H1 (cell line): Measurements from ENCODE around the gene FBLN5. TPM values are rescaled to one million over a fixed set of nuclear protein-coding genes. Genes with fewer than 3 reads are reported as not detected.

Experiments used
- CTCF ChIA-PET: fragments of 300-600 bp; sonication (Branson Sonifier 250); formaldehyde crosslinking; loops from one replicate; lab custom pipeline; 2021; ENCODE audit not compliant: partially characterized antibody; lab: Charles Lee
- POLR2A ChIA-PET: fragments of 300-600 bp; sonication (Branson Sonifier 250); formaldehyde crosslinking; loops from one replicate; lab custom pipeline; 2021; ENCODE audit warnings: inconsistent platforms; ENCODE audit not compliant: partially characterized antibody; lab: Charles Lee
- DNase-seq, 2 experiments: peaks; one replicate each; pipeline versions ENCODE4 v3.0.0 to v3.0.0-alpha.2; 2010 to 2022; ENCODE audit warnings: low spot score in 2 of 2, low read depth in 1 of 2, mixed read lengths in 1 of 2
- FAIRE-seq: peaks from 2 replicates; lab custom pipeline; 2011; peaks lifted over from hg19 to GRCh38; lab: Jason Lieb, UNC
- H2AFZ ChIP-seq: 2 replicates; pipeline ENCODE4 v1.8.1; 2012; ENCODE audit warnings: low read length, inconsistent platforms
- H2AK5ac ChIP-seq: 2 replicates; pipeline ENCODE4 v1.6.1; 2013; ENCODE audit warnings: low read depth, low read length
- H2BK120ac ChIP-seq: replicated peaks from 2 replicates; pipeline ENCODE3; 2013; ENCODE audit warnings: low read depth, low read length, inconsistent platforms
- H2BK12ac ChIP-seq: 2 replicates; pipeline ENCODE4 v1.6.1; 2013; ENCODE audit warnings: low read depth, low read length
- H2BK15ac ChIP-seq: 2 replicates; pipeline ENCODE4 v1.6.1; 2013; ENCODE audit warnings: low read length
- H2BK20ac ChIP-seq: 2 replicates; pipeline ENCODE4 v1.6.1; 2013; ENCODE audit warnings: low read length
- H2BK5ac ChIP-seq: 2 replicates; pipeline ENCODE4 v1.6.1; 2013; ENCODE audit warnings: low read depth, low read length
- H3K14ac ChIP-seq: 2 replicates; pipeline ENCODE4 v1.6.1; 2013; ENCODE audit warnings: inconsistent platforms; ENCODE audit not compliant: insufficient read length
- H3K18ac ChIP-seq: 2 replicates; pipeline ENCODE4 v1.6.1; 2013; ENCODE audit warnings: low read length; ENCODE audit errors: extremely low read depth
- H3K23ac ChIP-seq: 2 replicates; pipeline ENCODE4 v1.6.1; 2013; ENCODE audit warnings: inconsistent platforms; ENCODE audit not compliant: insufficient read length
- H3K23me2 ChIP-seq: 2 replicates; pipeline ENCODE4 v1.6.1; 2013; ENCODE audit warnings: low read depth, low read length
- H3K27ac ChIP-seq: 2 replicates; pipeline ENCODE4 v1.6.1; 2011; ENCODE audit warnings: low read depth, low read length, inconsistent platforms
- H3K27me3 ChIP-seq, 4 experiments: replicated peaks in 1 of 4; 1 replicate in 1 of 4; 2 replicates in 3 of 4; pipeline versions ENCODE4 v1.6.1 to v1.8.1; 2011 to 2013; ENCODE audit warnings: low read length in 3 of 4, mild to moderate bottlenecking in 3 of 4, inconsistent platforms in 2 of 4, mixed read lengths in 2 of 4, moderate library complexity in 1 of 4; ENCODE audit not compliant: control insufficient read depth in 3 of 4, insufficient read depth in 3 of 4; ENCODE audit errors: extremely low read depth in 1 of 4
- H3K36me3 ChIP-seq, 4 experiments: 2 replicates each; pipeline versions ENCODE4 v1.6.1 to v1.8.1; 2011 to 2013; ENCODE audit warnings: mild to moderate bottlenecking in 4 of 4, low read length in 3 of 4, moderate library complexity in 2 of 4, control low read depth in 1 of 4, inconsistent platforms in 1 of 4; ENCODE audit not compliant: insufficient read depth in 4 of 4, control insufficient read depth in 2 of 4
- H3K4ac ChIP-seq: replicated peaks from 2 replicates; pipeline ENCODE3; 2013; ENCODE audit warnings: low read length, low read depth, mixed read lengths, inconsistent platforms; ENCODE audit not compliant: insufficient read length
- H3K4me1 ChIP-seq, 4 experiments: replicated peaks in 1 of 4; 1 replicate in 1 of 4; 2 replicates in 3 of 4; pipeline versions ENCODE4 v1.6.1 to v1.8.1; 2011 to 2013; ENCODE audit warnings: low read length in 3 of 4, inconsistent platforms in 2 of 4, mixed read lengths in 1 of 4; ENCODE audit not compliant: insufficient read depth in 4 of 4, control insufficient read depth in 3 of 4
- H3K4me2 ChIP-seq, 2 experiments: 2 replicates each; pipeline versions ENCODE4 v1.6.1 to v1.8.1; 2011 to 2013; ENCODE audit warnings: low read depth in 2 of 2, low read length in 2 of 2, control low read depth in 1 of 2, inconsistent platforms in 1 of 2, mild to moderate bottlenecking in 1 of 2; ENCODE audit not compliant: insufficient read depth in 1 of 2
- H3K4me3 ChIP-seq, 4 experiments: fragments of 200-600, 300-600 bp in 1 of 4; sonication (generic), shearing (Covaris generic), sonication (Bioruptor Twin) in 1 of 4; 2 replicates each; pipeline versions ENCODE4 v1.5.1 to v1.8.1; 2011 to 2016; ENCODE audit warnings: low read length in 4 of 4, low read depth in 3 of 4, control low read depth in 2 of 4, inconsistent platforms in 2 of 4, mild to moderate bottlenecking in 2 of 4, mixed read lengths in 1 of 4, moderate library complexity in 1 of 4; ENCODE audit not compliant: insufficient read depth in 2 of 4; ENCODE audit errors: extremely low read depth in 1 of 4
- H3K56ac ChIP-seq: replicated peaks from 2 replicates; pipeline ENCODE3; 2013; ENCODE audit warnings: low read depth, mild to moderate bottlenecking, mixed read lengths, low read length, inconsistent platforms; ENCODE audit not compliant: insufficient read length
- H3K79me1 ChIP-seq: 2 replicates; pipeline ENCODE4 v1.6.1; 2013; ENCODE audit warnings: low read depth, low read length, control low read depth
- H3K79me2 ChIP-seq, 2 experiments: 2 replicates each; pipeline versions ENCODE4 v1.6.1 to v1.8.1; 2012 to 2013; ENCODE audit warnings: low read length in 2 of 2, mild to moderate bottlenecking in 2 of 2, inconsistent platforms in 1 of 2; ENCODE audit not compliant: insufficient read depth in 2 of 2, control insufficient read depth in 1 of 2
- H3K9ac ChIP-seq, 4 experiments: replicated peaks in 1 of 4; 1 replicate in 1 of 4; 2 replicates in 3 of 4; pipeline versions ENCODE4 v1.6.1 to v1.8.1; 2011 to 2013; ENCODE audit warnings: low read depth in 3 of 4, low read length in 3 of 4, control low read depth in 2 of 4, mild to moderate bottlenecking in 2 of 4, moderate library complexity in 2 of 4, inconsistent platforms in 1 of 4; ENCODE audit errors: extremely low read depth in 1 of 4
- H3K9me3 ChIP-seq, 2 experiments: 2 replicates each; pipeline versions ENCODE4 v1.6.1 to v1.8.1; 2012 to 2013; ENCODE audit warnings: mild to moderate bottlenecking in 2 of 2, moderate library complexity in 2 of 2, control low read depth in 1 of 2, inconsistent platforms in 1 of 2, low read depth in 1 of 2, low read length in 1 of 2, mixed read lengths in 1 of 2; ENCODE audit not compliant: insufficient read depth in 2 of 2
- H4K20me1 ChIP-seq, 2 experiments: replicated peaks in 1 of 2; 2 replicates each; pipeline versions ENCODE3 to v1.8.1; 2011 to 2013; ENCODE audit warnings: inconsistent platforms in 2 of 2, low read length in 2 of 2, mild to moderate bottlenecking in 1 of 2; ENCODE audit not compliant: insufficient read depth in 2 of 2, control insufficient read depth in 1 of 2
- H4K5ac ChIP-seq: 2 replicates; pipeline ENCODE4 v1.6.1; 2013; ENCODE audit warnings: low read length, low read depth, mixed read lengths, inconsistent platforms; ENCODE audit not compliant: insufficient read length
- H4K8ac ChIP-seq: 2 replicates; pipeline ENCODE4 v1.8.0; 2013; ENCODE audit warnings: mild to moderate bottlenecking, moderate library complexity, low read length, inconsistent platforms; ENCODE audit not compliant: insufficient read depth; ENCODE audit errors: extremely low read depth
- H4K91ac ChIP-seq: replicated peaks from 2 replicates; pipeline ENCODE3; 2013; ENCODE audit warnings: low read length, mixed read lengths, inconsistent platforms; ENCODE audit not compliant: insufficient read length
- CEBPB ChIP-seq: IDR thresholded peaks from 2 replicates; pipeline ENCODE4 v1.6.1; 2012; ENCODE audit warnings: low read depth, low read length
- KDM4A ChIP-seq: IDR thresholded peaks from one replicate; pipeline ENCODE4 v1.7.1; 2012; ENCODE audit warnings: low read depth, mild to moderate bottlenecking, moderate library complexity, low read length, inconsistent platforms; ENCODE audit not compliant: severe bottlenecking
- PHF8 ChIP-seq: fragments of 200-600 bp; sonication (generic); conservative IDR thresholded peaks from 2 replicates; pipeline ENCODE4 v1.7.1; 2012; ENCODE audit warnings: low read depth, mild to moderate bottlenecking, inconsistent platforms, low read length, moderate library complexity
- RBBP5 ChIP-seq: IDR thresholded peaks from 2 replicates; pipeline ENCODE4 v1.7.1; 2012; ENCODE audit warnings: low read depth, mild to moderate bottlenecking, inconsistent platforms, low read length, moderate library complexity, borderline replicate concordance
- TEAD4 ChIP-seq: IDR thresholded peaks from 2 replicates; pipeline ENCODE4 v1.6.1; 2012; ENCODE audit warnings: low read depth, low read length, inconsistent platforms, mixed read lengths
- WGBS, 2 experiments: shearing (Covaris generic) in 1 of 2; methylation state at CpG; one replicate each; pipeline versions ENCODE4 v1.1.6 to v1.1.7; 2013 to 2015; ENCODE audit warnings: low lambda C conversion rate in 2 of 2, mixed read lengths in 2 of 2, inconsistent platforms in 1 of 2, low coverage in 1 of 2, missing lambda C conversion rate in 1 of 2; ENCODE audit not compliant: insufficient replicate concordance in 2 of 2, insufficient coverage in 1 of 2, insufficient read length in 1 of 2; ENCODE audit errors: extremely low coverage in 1 of 2, missing lambda C conversion rate in 1 of 2; 5-methylcytosine and 5-hydroxymethylcytosine counted together
- long read RNA-seq, 2 experiments: library from RNA in 1 of 2; library from capped mRNA in 1 of 2; stranded (forward); transcript quantifications; one replicate each; pipeline ENCODE4 v2.0.0, GENCODE V29; 2021; ENCODE audit warnings: inconsistent platforms in 1 of 2
- polyA minus RNA-seq, 3 experiments: library from RNA; depleted of rRNA, polyadenylated mRNA; stranded (reverse); fragments of >200 nt; gene quantifications; 1 replicate in 2 of 3; 2 replicates in 1 of 3; pipeline ENCODE4 v1.2.3, GENCODE V29; 2011
- polyA plus RNA-seq, 7 experiments: library from polyadenylated mRNA; depleted of rRNA in 3 of 7; stranded (reverse) in 5 of 7; unstranded in 2 of 7; fragments of >200 nt in 5 of 7; fragments of 200-250 nt in 2 of 7; gene quantifications; 1 replicate in 5 of 7; 2 replicates in 1 of 7; 4 replicates in 1 of 7; pipeline versions ENCODE4 v1.2.1 to v1.2.3, GENCODE V29; 2011 to 2013; ENCODE audit warnings: missing spikeins in 2 of 7, mixed read lengths in 2 of 7
- total RNA-seq: library from RNA; stranded (reverse); fragmentation: NEBNext Ultra II Directional; extraction: Animal tissue kit (Norgen Biotek cat#: 25700); gene quantifications from 2 replicates; pipeline ENCODE4 v1.2.1, GENCODE V29; 2021
- TF ChIP-seq, protein P1 (sequence below): IDR thresholded peaks from 2 replicates; pipeline ENCODE4 v1.6.1; 2012; ENCODE audit warnings: inconsistent platforms

The FBLN5 gene, protein sequence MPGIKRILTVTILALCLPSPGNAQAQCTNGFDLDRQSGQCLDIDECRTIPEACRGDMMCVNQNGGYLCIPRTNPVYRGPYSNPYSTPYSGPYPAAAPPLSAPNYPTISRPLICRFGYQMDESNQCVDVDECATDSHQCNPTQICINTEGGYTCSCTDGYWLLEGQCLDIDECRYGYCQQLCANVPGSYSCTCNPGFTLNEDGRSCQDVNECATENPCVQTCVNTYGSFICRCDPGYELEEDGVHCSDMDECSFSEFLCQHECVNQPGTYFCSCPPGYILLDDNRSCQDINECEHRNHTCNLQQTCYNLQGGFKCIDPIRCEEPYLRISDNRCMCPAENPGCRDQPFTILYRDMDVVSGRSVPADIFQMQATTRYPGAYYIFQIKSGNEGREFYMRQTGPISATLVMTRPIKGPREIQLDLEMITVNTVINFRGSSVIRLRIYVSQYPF
- total RNA-seq, result 3.5 and 4.2 TPM in 2 replicates
- 0.88 and 1.1 TPM in 2 replicates for polyA plus RNA-seq (2011; rRNA removed)
- polyA plus RNA-seq (2011; cell fraction: cytosol; rRNA removed), result 0.57 TPM
- polyA plus RNA-seq (2011; cell fraction: nucleus; rRNA removed), result 1.3 TPM
- 1.9 to 2.1 TPM (median 2.0 TPM) in 4 replicates for polyA plus RNA-seq (2012, experiment 1 of 2)
- 2.2 TPM for polyA plus RNA-seq (2012, experiment 2 of 2)
- polyA plus RNA-seq (2013, experiment 1 of 2), result 5.7 TPM
- 6.3 TPM for polyA plus RNA-seq (2013, experiment 2 of 2)
- polyA minus RNA-seq (2011; rRNA and poly(A)+ RNA removed), result 1.2 and 1.7 TPM in 2 replicates
- not detected for polyA minus RNA-seq (2011; cell fraction: cytosol; rRNA and poly(A)+ RNA removed)
- polyA minus RNA-seq (2011; cell fraction: nucleus; rRNA and poly(A)+ RNA removed), result 1.4 TPM
- long read RNA-seq, experiment 1, partial matches to known transcripts, result 0 of 3 reads
- long read RNA-seq, experiment 1, other reads (novel, unspliced or antisense), result 2 of 3 reads
- long read RNA-seq, experiment 2, partial matches to known transcripts, result 0 of 3 reads
- long read RNA-seq, experiment 2, other reads (novel, unspliced or antisense), result 2 of 3 reads

DNA sequence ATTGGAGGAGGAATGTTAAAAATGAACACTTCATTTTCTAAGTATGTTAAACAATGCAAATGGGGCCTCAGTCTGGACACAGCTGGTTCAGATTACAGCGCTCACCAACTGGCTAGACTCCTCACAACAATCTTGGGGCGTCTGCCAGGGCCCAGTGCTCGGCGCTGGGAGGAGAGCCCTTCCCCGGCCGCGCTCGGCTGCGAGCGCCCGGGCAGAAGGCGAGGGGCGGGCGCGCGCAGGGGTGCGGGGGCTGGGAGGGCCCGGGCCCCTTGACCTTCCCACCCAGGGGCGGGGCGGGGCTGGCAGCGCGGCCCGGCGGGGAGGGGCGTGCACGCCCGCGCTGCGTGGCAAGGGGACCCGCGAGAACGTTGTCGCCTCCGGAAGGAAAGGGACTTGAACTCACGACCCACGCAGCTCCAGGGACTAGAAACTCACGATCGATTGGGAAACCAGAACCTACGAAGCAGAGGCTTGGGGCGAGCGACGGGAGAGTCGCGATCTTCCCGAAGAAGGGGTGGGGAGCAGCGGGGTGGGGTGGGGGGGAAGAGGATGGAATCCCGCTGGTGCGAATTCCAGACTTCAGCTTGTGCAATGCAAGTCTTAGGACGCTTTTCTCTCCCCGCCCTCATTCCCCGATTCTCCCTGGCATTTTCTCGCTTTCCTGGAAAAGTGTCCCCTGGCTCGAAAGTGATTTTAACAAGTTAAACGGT lies at the start of gene FBLN5:
Gene FBLN5 (minus strand): TSS at position 220 of the 710 bp plus-strand sequence. CDS start 465 bp downstream, outside the sequence.
- Histone ChIP-seq H3K27me3 (peaks cover 4 to 25% (median 16%) of the 10 kb centered on the region in 4 experiments), H2BK120ac (no peak within 1 kb of the TSS), H3K4ac (no peak within 1 kb of the TSS), H3K23me2 (peaks cover 8% of the 10 kb centered on the region; the same call in 1 of the 2 replicates), H4K91ac (peak within 1 kb of the TSS; percentile 86), H3K27ac (no peak within 1 kb of the TSS), H3K36me3 (no peaks in the 10 kb centered on the region), H3K4me3 (peak within 1 kb of the TSS; percentile 34 to 79 (median 56)), H3K18ac (no peak within 1 kb of the TSS), H4K5ac (no peak within 1 kb of the TSS), H4K20me1 (no peaks in the 10 kb centered on the region), H3K14ac (no peak within 1 kb of the TSS), H3K56ac (no peak within 1 kb of the TSS), H2AFZ (peak within 1 kb of the TSS; percentile 96), H2BK15ac (no peak within 1 kb of the TSS), H4K8ac (no peak within 1 kb of the TSS), H3K23ac (no peak within 1 kb of the TSS), H3K9ac (peak within 1 kb of the TSS in 2 of 4 experiments; percentile 25 to 44; a peak in 1 of 7 replicates), H3K9me3 (no peaks in the 10 kb centered on the region), H3K4me2 (peak within 1 kb of the TSS; percentile 63 to 87), H2BK20ac (no peak within 1 kb of the TSS), H3K4me1 (peaks cover 0 to 4% (median 0%) of the 10 kb centered on the region in 4 experiments; a peak in 2 of 7 replicates), H3K79me1 (no peaks in the 10 kb centered on the region), H2BK5ac (no peak within 1 kb of the TSS), H2BK12ac (peak within 1 kb of the TSS; percentile 94; the same call in 1 of the 2 replicates), H2AK5ac (no peak within 1 kb of the TSS), H3K79me2 (no peaks in the 10 kb centered on the region)
- POLR2A ChIA-PET, result interaction anchor here (0.7 to 2.6 kb wide), 5 partner anchors 9 to 438 kb away, joined by 3 to 8 read pairs (median 3); partner anchors contain the start of gene PPP4R3A
- 4% methylated on average over 23 of the region's 54 CpGs; no CpG with 5 or more reads in 1 of the 2 experiments for WGBS, 2 experiments
- DNase-seq (peak; percentile 3 to 72), FAIRE-seq (no peak)
- CTCF ChIA-PET, result interaction anchor here (0.5 to 2.6 kb wide), 7 partner anchors 22 to 292 kb away, joined by 3 to 8 read pairs (median 4); no protein-coding TSS in a partner anchor
- peak; percentile 65 for TF ChIP-seq CEBPB
- TF ChIP-seq, protein P1, sequence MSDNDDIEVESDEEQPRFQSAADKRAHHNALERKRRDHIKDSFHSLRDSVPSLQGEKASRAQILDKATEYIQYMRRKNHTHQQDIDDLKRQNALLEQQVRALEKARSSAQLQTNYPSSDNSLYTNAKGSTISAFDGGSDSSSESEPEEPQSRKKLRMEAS, result no peak
- 0 out of 2 replicates have a peak, but pooled peaks have one; percentile 24 for TF ChIP-seq RBBP5
- peak; percentile 38 for TF ChIP-seq KDM4A
- peak; percentile 36; the same call in 1 of the 2 replicates for TF ChIP-seq TEAD4
- 0 out of 2 replicates have a peak, but pooled peaks have one; percentile 18 for TF ChIP-seq PHF8
